Suprapubic skin (tissue), 4 donors: ENCODE data around the gene IFRD2. TPM values are rescaled to one million over a fixed set of nuclear protein-coding genes. Genes with fewer than 3 reads are reported as not detected.

Experiments used
- DNase-seq, 2 donors: peaks; one replicate each; pipeline ENCODE4 v3.0.0-alpha.2; 2019; ENCODE audit warnings: low spot score in 2 of 2
- H3K27ac ChIP-seq: fragments of 200-600 bp; sonication (generic); one replicate; pipeline ENCODE4 v1.5.1; 2019
- H3K27me3 ChIP-seq: fragments of 200-600 bp; sonication (generic); one replicate; pipeline ENCODE4 v1.5.1; 2019
- H3K36me3 ChIP-seq: fragments of 200-600 bp; sonication (generic); one replicate; pipeline ENCODE4 v1.5.1; 2019
- H3K4me1 ChIP-seq: fragments of 200-600 bp; sonication (generic); one replicate; pipeline ENCODE4 v1.5.1; 2019
- H3K4me3 ChIP-seq: fragments of 200-600 bp; sonication (generic); one replicate; pipeline ENCODE4 v1.5.1; 2019; ENCODE audit warnings: mild to moderate bottlenecking
- H3K9me3 ChIP-seq: fragments of 200-600 bp; sonication (generic); one replicate; pipeline ENCODE4 v1.5.1; 2019
- EP300 ChIP-seq: sonication (generic); formaldehyde crosslinking; IDR thresholded peaks from one replicate; pipeline ENCODE4 v1.6.1; 2017; ENCODE audit warnings: antibody characterized with exemption
- POLR2A ChIP-seq, 2 donors: fragments of 450-650 bp; IDR thresholded peaks; one replicate each; pipeline ENCODE4 v1.6.1; 2017; ENCODE audit warnings: antibody characterized with exemption in 2 of 2, mild to moderate bottlenecking in 2 of 2, moderate library complexity in 2 of 2
- POLR2AphosphoS5 ChIP-seq, 3 donors: sonication (generic); formaldehyde crosslinking; IDR thresholded peaks; one replicate each; pipeline ENCODE4 v1.6.1; 2017; ENCODE audit warnings: antibody characterized with exemption in 3 of 3
- WGBS: methylation state at CpG from one replicate; pipeline ENCODE4 v1.1.5; 2018; 5-methylcytosine and 5-hydroxymethylcytosine counted together
- total RNA-seq, 4 donors: library from RNA; depleted of rRNA; stranded (reverse); fragments of >200 nt; gene quantifications; one replicate each; pipeline ENCODE4 v1.1.0, GENCODE V29; 2016
- TF ChIP-seq, protein P1 (sequence below), 2 donors: fragments of 200-600 bp in 1 of 2; fragments of 450-650 bp in 1 of 2; sonication (generic) in 1 of 2; IDR thresholded peaks; one replicate each; pipeline ENCODE4 v1.5.1; 2016 to 2019; ENCODE audit warnings: antibody characterized with exemption in 2 of 2, mild to moderate bottlenecking in 1 of 2, moderate library complexity in 1 of 2

The IFRD2 gene
- total RNA-seq, 4 donors from 2014 or later = 56.3 to 84.9 (median 75.2) TPM

DNA sequence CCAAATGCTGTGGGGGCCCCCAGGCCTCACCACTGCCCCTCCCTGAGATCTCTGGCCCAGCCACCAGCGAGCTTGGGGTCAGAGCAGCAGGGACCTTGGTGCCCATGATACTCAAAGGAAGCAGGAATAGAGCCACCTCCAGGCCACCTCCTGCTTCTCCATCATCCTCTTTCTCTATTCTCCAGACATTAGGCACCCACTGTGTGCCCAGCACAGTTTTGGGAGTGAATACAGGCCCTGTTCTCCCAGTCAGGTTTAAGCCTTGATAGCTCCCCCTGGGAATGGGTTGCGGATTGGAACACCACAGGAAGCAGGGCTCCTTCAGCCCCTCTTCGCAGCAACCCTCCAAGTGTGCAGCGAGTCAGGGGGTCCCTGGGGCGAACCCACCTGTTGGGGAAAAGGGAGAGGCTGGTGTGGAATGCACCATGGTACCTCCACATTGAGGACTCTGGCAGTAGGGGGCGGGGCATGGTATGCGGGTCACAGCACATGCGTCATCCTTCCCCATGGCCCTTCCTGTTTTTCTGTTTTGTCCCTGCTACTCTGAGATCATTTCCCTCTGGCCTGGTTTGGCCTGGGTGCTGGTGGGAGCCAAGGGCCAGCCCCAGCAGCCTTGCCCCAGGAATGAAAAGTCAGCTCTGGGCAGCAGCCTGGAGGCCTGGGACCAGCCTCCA is 37.5 kb downstream of the IFRD2 start:
- 61% methylated on average over 8 of the region's 8 CpGs for WGBS
- no peak for TF ChIP-seq POLR2A (IDR thresholded peaks at IDR 0.05)
- no peak for TF ChIP-seq POLR2AphosphoS5 (IDR thresholded peaks at IDR 0.05)
- TF ChIP-seq EP300 = no peak
- TF ChIP-seq, protein P1, sequence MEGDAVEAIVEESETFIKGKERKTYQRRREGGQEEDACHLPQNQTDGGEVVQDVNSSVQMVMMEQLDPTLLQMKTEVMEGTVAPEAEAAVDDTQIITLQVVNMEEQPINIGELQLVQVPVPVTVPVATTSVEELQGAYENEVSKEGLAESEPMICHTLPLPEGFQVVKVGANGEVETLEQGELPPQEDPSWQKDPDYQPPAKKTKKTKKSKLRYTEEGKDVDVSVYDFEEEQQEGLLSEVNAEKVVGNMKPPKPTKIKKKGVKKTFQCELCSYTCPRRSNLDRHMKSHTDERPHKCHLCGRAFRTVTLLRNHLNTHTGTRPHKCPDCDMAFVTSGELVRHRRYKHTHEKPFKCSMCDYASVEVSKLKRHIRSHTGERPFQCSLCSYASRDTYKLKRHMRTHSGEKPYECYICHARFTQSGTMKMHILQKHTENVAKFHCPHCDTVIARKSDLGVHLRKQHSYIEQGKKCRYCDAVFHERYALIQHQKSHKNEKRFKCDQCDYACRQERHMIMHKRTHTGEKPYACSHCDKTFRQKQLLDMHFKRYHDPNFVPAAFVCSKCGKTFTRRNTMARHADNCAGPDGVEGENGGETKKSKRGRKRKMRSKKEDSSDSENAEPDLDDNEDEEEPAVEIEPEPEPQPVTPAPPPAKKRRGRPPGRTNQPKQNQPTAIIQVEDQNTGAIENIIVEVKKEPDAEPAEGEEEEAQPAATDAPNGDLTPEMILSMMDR (IDR thresholded peaks at IDR 0.05) = no peak
- DNase-seq = peak in 1 of 2 donors; percentile 87
- Histone ChIP-seq H3K9me3 (no peaks in the 10 kb centered on the region), H3K4me3 (no peak overlapping the region), H3K4me1 (peaks cover 65% of the 10 kb centered on the region), H3K27me3 (no peaks in the 10 kb centered on the region), H3K27ac (peak overlapping the region; percentile 79), H3K36me3 (peaks cover 39% of the 10 kb centered on the region)

DNA sequence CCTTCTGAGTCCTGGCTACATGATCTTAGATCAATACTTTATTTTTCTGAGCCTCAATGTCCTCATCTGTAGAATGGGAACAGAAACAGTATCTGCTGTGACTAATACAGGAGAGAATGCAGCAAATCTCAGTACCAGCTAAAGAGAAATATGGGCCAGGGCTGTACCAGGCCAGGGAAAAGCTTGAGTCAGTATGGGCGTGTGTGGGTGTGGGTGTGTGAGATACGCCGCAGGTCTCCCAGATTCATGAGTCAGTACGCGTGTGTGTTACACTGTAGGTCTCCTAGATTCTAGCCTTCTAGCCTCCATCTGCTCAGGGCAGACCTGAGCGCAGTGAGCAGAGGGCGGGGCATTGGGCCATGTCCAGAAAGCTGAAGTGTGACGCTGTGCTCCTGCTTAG is 41.0 kb downstream of the IFRD2 start:
- Histone ChIP-seq H3K27ac (peak overlapping the region; percentile 60), H3K27me3 (no peaks in the 10 kb centered on the region), H3K36me3 (peaks cover 16% of the 10 kb centered on the region), H3K4me1 (peaks cover 80% of the 10 kb centered on the region), H3K4me3 (no peak overlapping the region), H3K9me3 (no peaks in the 10 kb centered on the region)
- DNase-seq = no peak
- no peak for TF ChIP-seq POLR2A (IDR thresholded peaks at IDR 0.05)
- TF ChIP-seq EP300 = no peak
- TF ChIP-seq POLR2AphosphoS5 (IDR thresholded peaks at IDR 0.05) = no peak
- TF ChIP-seq, protein P1 (IDR thresholded peaks at IDR 0.05) = no peak
- 38% methylated on average over 8 of the region's 8 CpGs for WGBS

DNA sequence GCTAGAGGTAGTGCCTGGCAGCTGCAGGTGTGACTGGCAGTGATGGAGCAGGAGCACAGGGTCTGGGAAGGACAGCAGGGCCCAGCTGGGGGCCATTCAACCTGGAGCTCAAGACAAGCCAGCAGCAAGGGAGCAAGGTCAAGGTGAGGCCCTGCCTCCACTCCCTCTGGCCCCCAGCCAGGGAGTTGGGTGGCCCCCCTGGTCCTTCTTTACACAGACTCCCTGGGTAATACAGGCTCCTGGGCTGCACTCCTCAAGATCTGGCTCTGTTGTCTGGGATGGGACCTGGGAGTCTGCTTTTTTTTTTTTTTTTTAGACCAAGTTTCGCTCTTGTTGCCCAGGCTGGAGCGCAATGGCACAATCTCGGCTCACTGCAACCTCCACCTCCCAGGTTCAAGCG is 41.7 kb downstream of the IFRD2 start:
- TF ChIP-seq POLR2A (IDR thresholded peaks at IDR 0.05) = no peak
- TF ChIP-seq, protein P1 (IDR thresholded peaks at IDR 0.05) = no peak
- no peak for TF ChIP-seq POLR2AphosphoS5 (IDR thresholded peaks at IDR 0.05)
- Histone ChIP-seq H3K9me3 (no peaks in the 10 kb centered on the region), H3K4me1 (peaks cover 82% of the 10 kb centered on the region), H3K36me3 (peaks cover 13% of the 10 kb centered on the region), H3K27me3 (no peaks in the 10 kb centered on the region), H3K27ac (peak overlapping the region; percentile 60), H3K4me3 (no peak overlapping the region)
- DNase-seq = no peak
- WGBS = 83% methylated on average over 4 of the region's 4 CpGs

DNA sequence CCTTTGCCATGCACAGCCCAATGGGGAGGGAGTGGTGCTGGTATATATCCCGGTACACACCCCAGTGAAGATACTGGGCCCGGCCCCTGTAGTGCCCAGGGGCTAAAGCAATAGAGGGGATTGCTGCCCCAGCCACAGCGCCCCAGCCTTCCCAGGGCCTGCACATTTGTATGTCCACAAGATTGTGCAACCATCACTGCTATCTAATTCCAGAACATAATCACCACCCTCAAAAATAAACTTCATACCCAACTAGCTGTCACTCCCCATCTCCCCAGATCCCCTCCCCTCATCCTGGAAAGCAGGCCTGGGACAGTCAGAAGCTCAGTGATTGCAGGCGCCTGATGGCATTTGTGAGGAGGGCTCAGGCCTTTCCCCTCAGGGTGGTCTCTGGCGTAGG is 42.8 kb downstream of the IFRD2 start:
- Histone ChIP-seq H3K4me3 (no peak overlapping the region), H3K27me3 (no peaks in the 10 kb centered on the region), H3K36me3 (peaks cover 13% of the 10 kb centered on the region), H3K27ac (peak overlapping the region; percentile 76), H3K9me3 (no peaks in the 10 kb centered on the region), H3K4me1 (peaks cover 82% of the 10 kb centered on the region)
- WGBS = 81% methylated on average over 3 of the region's 5 CpGs
- TF ChIP-seq, protein P1 (IDR thresholded peaks at IDR 0.05) = no peak
- TF ChIP-seq EP300 (no peak), POLR2AphosphoS5 (IDR thresholded peaks at IDR 0.05) (no peak), POLR2A (IDR thresholded peaks at IDR 0.05) (no peak)
- DNase-seq = no peak

DNA sequence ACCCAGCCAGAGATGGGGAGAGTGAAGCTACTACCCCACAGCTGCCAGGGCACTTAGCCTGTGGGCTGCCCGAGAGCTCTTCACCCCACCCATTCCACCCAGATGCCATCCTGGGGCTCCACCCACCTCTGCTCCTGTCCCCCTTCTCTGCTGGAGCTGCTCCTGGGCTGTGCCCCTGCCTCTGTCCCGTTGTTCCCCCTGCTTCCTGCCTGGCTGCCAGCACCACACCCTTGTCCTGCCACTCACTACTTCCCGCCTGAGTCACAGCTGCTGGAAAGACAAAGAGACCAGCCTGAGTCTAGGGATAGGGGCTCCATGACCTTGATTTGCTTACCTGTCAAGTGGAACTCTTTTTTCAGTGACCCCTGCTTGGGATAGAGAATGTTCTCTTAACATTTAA is 43.8 kb downstream of the IFRD2 start:
- WGBS = 9% methylated on average over 3 of the region's 3 CpGs
- DNase-seq = peak in 1 of 2 donors; percentile 87
- Histone ChIP-seq H3K4me1 (peaks cover 87% of the 10 kb centered on the region), H3K27ac (peak overlapping the region; percentile 76), H3K4me3 (no peak overlapping the region), H3K27me3 (no peaks in the 10 kb centered on the region), H3K36me3 (peaks cover 17% of the 10 kb centered on the region), H3K9me3 (no peaks in the 10 kb centered on the region)
- TF ChIP-seq, protein P1 (IDR thresholded peaks at IDR 0.05) = no peak
- TF ChIP-seq POLR2A (IDR thresholded peaks at IDR 0.05) (no peak), POLR2AphosphoS5 (IDR thresholded peaks at IDR 0.05) (no peak), EP300 (no peak)
